CD1c-positive myeloid dendritic cell (primary cell): ENCODE data around the gene DOK5.

Source experiments
- DNase-seq: peaks from one replicate; pipeline ENCODE4 v3.0.0-alpha.2; 2016; ENCODE audit errors: extremely low spot score

The DOK5 gene

DNA sequence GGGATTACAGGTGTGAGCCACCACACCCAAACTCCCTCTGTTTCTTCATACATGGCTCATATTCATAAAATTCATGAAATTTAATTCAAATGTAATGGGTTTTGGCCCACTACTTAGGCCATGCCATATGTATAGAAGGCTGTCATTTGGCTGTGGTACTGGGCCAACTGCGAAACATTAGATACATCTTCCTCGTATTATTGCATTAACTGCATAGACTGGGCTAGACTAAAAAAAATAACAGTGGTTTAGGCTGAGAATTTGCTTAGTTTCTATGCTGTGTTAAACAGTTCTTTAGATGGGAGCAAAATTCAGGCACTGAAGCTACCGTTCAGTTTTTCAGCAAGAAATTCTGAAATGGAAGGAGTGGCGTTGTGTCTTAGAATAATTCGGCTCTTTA lies 133.6 kb downstream of the DOK5 start:
- DNase-seq = no peak

DNA sequence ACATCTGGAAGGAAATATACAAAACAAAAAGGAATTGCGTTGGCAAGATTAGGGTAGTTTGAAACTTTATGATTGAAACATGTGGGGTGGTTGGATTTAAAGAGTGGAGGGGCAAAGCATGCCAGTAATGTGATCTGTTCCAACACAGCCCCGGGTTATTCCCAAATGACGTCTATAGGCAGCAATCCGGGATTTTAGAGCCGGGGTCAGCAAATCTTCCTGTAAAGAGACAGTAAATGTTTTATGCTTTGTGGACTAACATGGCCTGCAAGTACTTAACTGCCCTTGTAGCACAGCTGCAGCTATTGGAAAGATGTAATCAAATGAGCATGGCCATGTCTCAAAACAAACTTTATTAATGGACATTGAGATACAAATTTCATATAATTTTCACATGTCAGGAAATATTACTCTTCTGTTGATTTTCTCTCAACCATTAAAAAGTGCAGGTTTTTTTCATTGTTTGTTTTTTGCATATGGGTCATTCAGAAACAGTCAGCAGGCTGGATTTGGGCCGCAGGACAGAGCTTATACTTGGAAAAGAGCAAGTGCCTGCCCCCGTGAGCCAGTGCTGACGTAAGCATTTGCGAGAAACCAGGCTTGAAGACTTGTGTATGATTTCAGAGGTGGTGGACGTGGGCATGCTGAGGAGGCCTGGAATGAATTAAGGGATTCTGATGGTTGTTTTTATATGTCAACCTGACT lies 136.5 kb downstream of the DOK5 start:
- no peak for DNase-seq

DNA sequence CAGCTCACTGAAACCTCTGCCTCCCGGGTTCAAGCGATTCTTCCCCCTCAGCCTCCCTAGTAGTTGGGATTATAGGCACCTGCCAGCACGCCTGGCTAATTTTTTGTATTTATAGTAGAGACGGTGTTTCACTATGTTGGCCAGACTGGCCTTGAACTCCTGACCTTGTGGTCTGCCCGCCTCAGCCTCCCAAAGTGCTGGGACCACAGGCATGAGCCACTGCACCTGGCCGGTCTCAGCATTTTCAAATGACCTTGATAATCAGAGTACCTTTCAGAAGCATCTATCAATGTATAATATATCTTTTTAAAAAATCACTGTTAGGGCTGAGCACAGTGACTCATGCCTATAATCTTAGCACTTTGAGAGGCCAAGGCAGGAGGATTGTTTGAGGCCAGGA lies 143.0 kb downstream of the DOK5 start:
- DNase-seq = no peak

DNA sequence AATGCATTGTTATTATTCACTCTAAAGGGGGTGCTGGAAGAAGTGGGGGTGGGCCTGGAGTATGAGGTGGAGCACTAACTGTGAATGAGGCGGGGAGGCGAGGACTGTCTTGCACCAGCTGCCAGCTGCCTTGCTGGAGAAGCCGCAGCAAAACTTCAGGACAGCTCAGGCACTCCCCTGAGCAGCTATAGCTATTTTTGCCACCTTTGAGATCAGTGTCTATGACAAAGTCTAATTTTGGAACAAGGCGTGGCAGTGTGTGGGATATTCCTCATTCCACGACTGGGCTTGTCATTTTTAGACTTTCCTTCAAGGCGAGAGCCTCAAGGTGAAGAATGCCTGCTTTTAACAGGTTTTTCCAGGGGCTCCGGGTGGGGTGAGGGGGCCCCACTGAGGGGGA lies 143.8 kb downstream of the DOK5 start:
- DNase-seq = no peak

DNA sequence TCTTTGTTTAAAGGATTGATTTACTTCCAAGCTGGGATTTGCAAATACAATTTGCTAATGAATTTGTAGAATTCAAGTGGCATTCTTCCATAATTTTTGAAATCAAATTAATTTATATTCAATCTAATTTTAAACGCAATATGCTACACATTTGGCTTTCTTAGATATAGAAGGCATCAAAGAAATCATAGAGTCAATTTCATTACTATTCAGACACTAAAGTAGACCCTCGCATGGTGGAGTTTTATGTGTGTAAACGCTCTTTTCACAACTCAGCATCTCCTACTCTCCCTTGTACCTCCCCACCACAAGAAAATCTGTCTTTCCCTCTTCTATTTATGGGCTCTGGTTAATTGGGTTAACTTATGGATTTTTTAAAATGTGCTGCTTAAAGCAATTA lies 144.3 kb downstream of the DOK5 start:
- DNase-seq = no peak

DNA sequence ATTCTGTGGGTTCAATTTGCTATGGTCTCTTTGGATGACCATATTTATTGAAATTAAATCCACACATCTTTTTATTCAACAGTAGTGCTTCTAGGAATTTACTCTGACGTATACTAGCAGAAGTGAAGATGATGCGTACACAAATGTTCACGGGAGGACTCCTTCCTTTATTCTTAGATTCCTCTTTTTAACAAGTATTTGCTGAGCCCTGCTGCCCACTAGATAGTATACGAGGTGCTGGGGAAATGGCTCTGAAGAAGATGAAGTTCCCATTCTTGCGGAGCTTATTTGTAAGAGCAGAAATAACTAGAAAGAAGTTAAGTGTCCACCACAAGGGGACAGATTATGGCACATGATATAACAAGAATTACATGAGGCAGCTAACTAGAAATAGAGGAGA lies 145.2 kb downstream of the DOK5 start:
- DNase-seq = peak; percentile 20

DNA sequence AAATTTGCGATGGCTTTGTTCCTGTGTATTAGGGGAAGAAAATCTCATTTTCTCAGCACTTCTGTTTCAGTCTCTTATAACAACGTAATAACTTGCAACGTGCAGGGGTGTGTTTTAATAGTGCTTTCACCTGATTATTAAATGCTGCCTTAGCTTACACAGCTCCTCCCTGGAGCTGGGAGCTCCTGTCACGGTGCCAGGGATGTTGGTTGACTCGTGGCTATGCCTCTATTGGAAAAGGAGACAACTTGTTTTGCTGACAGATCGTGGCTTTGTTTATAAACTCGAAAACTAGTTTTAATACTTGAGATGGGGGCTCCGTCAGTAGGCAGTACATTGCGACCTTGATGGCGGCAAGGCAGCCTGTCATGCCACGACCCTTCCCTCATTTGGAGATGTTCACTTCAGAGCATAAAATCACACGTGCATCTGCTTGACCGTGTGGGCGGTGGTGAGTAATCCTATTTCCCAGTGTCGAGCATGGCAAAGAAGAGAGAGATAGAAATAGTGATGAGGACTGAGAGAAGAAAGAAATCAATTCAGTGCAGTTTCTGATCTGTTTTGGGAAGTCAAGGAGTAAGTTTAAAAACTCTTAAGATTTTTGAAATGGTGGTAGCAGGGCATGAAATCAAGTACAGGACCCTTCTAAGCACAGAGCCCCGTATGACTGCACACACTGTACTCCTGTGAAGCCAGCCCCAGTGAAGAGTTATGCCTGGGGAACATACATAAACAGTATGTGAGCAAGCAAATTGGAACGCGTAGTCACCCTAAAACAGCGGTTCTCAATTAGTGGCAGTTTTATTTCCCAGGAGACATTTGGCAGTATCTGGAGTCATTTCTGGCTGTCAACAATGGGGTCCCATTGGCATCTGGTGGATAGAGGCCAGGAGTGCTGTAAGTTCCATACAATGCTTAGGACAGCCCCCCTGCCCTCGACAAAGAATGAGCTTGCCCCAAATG lies 147.2 kb downstream of the DOK5 start:
- DNase-seq = no peak

DNA sequence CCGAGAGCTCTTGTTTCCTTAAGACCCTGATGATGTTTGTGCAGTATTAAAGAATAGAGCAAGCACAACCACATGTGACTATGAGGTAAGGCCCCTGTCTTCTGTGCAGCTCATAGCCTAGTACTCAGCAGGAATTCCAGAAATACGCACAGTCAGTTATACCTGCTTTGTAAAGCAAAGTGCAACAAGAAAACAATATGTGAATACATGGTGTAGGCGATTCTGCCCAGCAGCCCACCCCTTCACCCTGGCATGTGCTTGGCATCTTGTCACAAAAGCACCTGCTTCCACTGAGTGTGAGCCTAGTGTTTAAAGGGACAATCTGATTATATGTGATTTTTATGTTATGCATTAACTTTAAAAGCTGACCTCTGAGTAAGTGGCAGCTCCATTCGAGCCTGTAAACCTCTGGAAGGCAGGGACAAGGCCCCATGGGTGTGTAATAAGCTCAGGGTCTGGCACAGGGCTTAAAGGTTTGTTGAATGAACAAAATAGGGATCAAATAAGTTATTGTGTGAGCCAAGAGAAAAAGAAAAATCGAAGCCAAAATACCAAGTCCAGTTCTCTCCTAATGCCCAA lies 148.7 kb downstream of the DOK5 start:
- DNase-seq = no peak

DNA sequence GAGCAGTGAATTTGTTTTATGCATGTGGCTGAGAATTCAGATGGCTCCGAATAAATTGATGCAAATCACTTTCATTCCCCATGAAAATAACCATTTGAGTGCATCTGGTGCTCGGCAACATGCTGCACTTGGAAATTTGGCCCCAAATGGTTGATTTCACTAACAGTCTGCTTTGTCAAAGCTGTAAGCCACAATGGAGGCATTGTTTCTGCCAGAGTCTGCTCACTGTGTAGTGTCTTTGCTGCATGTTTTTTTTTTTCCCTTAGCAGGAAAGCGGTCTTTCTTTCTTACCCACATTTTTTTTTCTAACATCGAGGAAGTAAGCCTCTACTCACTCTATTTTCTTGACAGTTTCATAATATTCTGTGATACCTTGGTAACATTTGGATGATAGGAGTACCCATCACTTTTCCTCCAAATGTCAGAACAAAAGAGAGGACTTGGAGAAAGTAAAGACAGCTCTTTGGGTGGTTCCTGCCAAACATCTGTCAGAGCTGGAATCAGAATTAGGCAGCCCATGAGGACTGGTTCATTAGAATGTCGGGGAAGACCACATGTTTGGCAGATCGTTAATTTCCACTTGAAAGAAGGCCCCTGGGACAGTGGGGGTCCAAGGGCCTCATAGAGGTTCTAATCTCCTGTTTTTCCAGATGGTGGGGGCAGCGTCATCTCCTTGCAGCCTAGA lies 149.5 kb downstream of the DOK5 start:
- DNase-seq = no peak

DNA sequence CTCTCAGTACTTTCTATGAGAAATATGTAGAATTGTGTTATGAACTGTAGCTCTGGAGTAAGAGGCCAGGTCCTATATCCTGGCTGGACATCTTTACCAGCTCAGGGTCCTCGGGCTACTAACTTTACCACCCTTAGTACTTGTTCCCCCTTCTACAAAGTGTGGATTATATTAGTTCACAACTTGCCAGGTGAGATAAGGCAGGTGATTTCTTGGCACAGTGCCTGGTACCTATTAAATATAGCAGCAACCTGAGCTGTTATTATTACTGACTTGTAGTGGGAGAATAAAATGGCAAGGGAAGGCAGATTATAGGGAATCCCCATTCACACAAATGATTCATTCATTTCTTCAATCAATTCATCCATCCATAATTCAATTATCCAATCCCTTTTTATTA lies 150.1 kb downstream of the DOK5 start:
- no peak for DNase-seq

DNA sequence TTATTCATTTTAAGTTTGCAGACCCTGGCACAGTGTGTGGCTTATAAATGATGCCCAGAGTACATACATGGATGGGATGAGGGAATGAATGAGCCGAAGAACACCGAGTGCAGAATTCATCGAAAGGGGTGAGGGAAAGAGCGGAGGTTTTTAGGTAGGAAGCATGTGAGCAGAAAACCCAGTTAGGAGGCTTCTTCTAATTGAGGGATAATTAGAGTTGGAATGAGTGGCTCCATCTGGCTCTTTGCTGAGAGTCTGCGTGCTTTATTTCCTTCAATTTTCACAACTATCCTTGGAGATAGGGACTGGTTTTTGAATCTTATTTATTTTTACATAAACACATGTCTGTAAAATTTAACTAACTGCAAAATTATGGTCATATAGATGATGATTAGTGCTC lies 150.7 kb downstream of the DOK5 start:
- DNase-seq = no peak

DNA sequence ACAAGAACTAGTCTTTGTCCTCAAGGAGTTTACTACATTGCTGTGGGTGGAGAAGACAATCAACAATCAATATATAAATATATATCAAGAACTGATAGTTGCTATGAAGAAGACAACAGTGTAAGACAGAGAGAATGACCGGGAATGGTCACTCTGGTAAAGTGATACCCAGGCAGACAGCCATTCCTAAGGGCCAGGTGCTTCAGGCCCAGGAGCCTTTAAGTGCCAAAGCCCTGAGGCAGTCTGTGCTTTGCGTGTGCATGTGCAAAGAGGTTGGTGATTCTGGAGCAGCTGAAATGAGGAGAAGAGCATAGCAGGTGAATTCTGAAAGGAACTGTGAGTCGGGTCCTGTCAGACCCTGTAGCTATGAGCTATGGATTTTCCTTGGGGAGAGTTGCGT lies 154.2 kb downstream of the DOK5 start:
- DNase-seq = no peak

DNA sequence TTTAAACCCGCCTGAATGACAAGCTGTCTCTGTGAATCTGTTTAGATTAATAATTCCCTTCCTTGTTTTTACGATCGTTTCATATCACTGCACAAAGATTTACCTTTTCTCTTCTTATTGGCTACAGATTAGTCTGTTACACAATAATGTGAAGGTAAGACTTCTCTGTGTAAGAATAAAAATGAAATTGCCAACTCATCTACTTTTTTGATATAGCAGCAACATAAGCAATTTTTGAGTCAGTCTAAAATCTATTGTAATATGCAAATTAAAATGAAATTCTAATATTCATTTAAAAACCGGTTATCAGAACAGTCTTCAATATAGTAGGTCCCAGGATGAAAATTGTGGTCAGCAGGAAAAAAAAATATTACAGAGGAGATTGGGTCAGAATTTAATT lies 155.2 kb downstream of the DOK5 start:
- DNase-seq = no peak

DNA sequence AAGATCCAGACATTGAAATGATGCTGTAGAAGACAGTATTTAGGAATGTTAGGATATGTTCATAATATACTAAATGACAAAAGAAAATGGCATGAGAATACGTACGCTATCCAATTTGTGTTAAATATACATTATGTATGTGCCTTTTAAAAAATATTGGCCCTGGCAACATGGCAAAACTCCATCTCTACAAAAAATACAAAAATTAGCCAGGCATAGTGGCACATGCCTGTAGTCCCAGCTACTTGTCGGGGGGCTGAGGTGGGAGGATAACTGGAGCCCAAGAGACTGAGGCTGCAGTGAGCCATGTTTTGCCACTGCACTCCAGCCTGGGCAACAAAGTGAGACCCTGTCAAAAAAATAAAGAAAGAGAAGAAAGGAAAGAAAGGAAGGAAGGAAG lies 155.7 kb downstream of the DOK5 start:
- DNase-seq = no peak

DNA sequence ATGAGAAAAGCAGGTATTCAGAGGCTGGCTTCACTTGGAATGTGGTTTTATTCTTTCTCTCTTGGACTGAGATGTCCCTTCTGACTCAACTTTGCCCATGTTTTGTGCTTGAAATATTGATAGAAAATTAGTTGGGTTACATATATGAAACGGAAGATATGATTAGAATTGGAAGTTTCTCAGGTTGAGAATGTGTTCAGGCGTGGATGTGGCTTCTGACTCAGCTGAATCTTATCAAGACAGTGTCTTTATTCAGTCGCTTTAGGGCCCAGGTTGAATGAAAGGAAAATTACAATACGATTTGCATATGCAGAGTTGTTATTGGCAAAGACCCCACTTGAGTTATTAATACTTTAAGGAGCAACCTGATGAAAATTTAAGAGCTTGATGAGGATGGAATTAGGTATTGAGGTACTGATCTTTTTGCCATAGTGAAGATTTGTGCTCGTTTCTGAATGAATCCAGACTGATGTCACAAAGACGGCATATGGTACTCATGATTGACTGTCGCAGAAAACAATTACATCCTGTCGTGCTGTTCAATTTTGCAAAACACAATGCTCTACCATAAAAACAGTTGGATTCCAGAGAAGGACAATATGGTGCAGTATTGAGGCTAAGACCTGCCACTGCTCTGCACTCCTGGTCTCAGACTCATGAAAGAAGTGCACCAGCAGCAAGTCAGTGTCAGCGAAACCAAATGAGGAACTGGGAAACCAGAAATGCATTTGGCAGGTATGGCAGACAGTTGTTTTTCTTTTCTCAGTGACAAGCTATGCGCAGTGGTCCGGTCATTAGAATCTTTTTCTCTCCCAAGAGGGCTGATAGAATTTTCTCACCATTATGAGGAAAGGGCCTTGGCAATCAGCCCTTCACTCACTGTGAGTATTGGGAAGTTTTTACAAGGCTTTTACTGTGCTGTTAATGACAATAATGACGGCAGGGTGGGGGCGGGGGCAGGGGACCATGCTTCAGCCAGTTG lies 158.3 kb downstream of the DOK5 start:
- DNase-seq = peak; percentile 10

DNA sequence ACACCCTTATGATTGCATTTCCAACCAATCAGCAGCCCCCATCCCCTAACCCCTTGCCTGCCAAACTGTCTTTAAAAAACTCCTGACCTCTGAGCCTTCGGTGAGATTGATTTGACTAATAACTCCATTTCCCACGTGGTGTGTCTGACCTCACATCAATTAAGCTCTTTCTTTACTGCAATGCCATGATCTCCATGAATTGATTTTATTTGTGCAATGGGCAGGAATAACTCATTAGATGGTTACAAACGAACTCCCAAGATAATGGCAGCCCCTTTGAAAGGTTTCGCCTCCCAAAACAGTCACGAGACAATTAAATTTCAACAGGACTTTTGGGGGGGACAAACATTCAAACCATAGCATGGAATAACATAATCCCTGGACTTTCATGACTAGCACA lies 161.2 kb downstream of the DOK5 start:
- DNase-seq = no peak

DNA sequence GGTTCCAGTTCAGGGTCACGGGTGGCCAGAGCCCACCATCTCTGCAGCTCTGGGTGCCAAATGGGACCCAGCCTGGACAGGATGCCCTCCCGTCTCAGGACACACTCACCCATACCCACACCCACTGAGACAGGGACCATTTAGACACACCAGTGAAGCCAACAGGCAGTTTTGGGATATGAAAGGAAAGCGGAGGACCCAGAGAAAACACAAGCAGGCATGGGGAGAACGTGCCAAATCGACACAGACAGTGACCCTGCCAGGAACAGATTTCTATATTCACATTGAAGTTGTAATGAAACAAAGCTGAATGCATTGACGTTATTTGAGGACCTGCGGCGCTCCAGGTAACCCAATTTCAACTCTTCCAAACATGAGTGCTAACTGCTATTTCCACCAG lies 164.5 kb downstream of the DOK5 start:
- DNase-seq = no peak

DNA sequence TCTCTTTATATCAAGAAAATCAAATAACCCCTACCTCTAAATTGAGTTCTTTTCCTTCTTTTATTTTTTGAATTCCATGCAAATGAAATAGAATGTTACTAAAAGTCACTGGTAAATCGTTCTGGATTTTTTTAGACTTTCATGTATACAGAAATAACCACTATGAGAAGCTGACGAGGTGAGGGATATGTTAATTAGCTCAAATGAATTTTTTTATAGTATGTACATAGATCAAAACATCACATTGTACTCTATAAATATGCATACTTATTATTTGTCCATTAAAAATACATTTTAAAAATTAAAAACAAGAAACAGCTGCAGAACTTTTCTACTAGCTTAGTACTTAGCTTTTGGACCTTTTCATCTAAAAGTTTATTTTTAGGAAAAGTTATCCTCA lies 165.4 kb downstream of the DOK5 start:
- no peak for DNase-seq

DNA sequence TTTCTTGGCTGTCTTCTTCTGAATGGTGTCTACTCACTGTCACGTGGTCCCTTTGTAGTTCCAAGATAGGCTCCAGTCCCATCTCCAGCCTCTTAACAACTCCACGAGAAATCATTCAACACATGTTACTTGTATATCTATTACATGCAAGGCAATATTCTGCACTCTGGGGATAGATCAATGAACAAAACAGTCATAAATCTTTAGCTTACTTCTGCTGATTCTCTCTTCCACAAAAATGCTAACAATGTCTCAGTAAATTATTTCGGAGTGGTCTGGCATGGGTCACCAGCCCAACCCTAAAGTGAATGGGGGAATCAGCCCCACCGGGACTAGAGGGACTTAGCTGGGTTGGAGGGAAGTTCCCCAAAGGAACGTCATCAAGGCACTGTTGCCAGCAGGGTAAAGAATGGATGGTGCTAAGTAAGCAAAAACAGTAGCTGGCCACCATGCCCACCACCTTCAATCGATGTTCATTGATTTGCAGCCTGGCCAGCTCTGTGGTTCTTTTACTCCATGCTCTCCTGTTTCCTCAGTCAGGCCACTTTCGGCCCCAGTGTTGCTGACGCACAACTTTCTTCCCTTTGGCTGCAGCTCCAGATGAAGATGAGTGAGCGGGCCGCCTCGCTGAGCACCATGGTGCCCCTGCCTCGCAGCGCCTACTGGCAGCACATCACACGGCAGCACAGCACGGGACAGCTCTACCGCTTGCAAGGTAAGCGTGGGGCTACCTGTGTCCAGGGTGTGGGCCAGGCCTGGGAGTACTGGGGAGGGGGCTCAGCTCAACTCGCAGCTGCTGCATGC lies 167.7 kb downstream of the DOK5 start:
- no peak for DNase-seq

DNA sequence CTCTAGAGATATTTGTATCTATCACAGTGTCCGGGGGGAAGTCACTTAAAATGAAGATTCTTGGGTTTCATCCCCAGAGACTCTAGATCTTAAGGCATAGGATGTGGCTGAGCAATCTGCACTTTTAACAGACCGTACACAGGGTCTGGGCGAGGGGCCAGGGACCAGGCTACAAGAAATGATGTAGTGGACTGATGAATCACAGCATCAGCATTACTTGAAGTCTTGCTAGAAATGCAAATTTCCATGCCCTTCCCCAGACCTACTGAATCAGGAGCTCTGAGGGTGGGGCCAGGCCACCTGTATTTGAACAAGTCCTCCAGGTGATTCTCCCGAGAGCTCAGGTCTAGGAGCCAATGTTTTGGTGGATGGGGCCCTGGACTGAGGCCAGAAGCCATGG lies 168.4 kb downstream of the DOK5 start:
- DNase-seq = no peak
